ENCODE results near the gene GALNTL6. TPM values are rescaled to one million over a fixed set of nuclear protein-coding genes. Genes with fewer than 3 reads are reported as not detected.

GALNTL6 gene
- total and polyA plus RNA-seq, 3 experiments from 2014 or later: not detected

GRCh38 chr4:172656055-172656454, 842.9 kb downstream of the GALNTL6 start:
- ChIA-PET CTCF (no interaction called here), POLR2A (no interaction called here)
- DNase-seq: no peak

GRCh38 chr4:172657081-172657480, 843.9 kb downstream of the GALNTL6 start:
- Histone ChIP-seq H3K9me3 (ENCODE audit: low read length) (no peaks in the 10 kb centered on the region), H3K4me1 (ENCODE audit: insufficient read depth, low read length) (no peaks in the 10 kb centered on the region), H3K27ac (ENCODE audit: low read depth, low read length) (no peak overlapping the region), H3K27me3 (ENCODE audit: insufficient read depth, low read length, poor library complexity, severe bottlenecking) (no peaks in the 10 kb centered on the region), H3K4me3 (ENCODE audit: low read length) (no peak overlapping the region), H3K36me3 (ENCODE audit: insufficient read depth, low read length) (no peaks in the 10 kb centered on the region)
- H3K36me3 Mint-ChIP-seq: no peaks in the 10 kb centered on the region
- H3K27me3 Mint-ChIP-seq: no peaks in the 10 kb centered on the region
- ChIA-PET CTCF (no interaction called here), POLR2A (no interaction called here)
- H3K9me3 Mint-ChIP-seq: peaks cover 0 to 14% (median 2%) of the 10 kb centered on the region in 5 donors
- DNase-seq: no peak
- no peak overlapping the region for H3K27ac Mint-ChIP-seq
- no peak overlapping the region for H3K4me3 Mint-ChIP-seq
- H3K4me1 Mint-ChIP-seq: no peaks in the 10 kb centered on the region

More at GRCh38 chr4:172656055-172656454, 842.9 kb downstream of the GALNTL6 start:
- Histone ChIP-seq H3K4me3 (ENCODE audit: low read length) (no peak overlapping the region), H3K27me3 (ENCODE audit: insufficient read depth, low read length, poor library complexity, severe bottlenecking) (no peaks in the 10 kb centered on the region), H3K27ac (ENCODE audit: low read depth, low read length) (no peak overlapping the region), H3K9me3 (ENCODE audit: low read length) (no peaks in the 10 kb centered on the region), H3K4me1 (ENCODE audit: insufficient read depth, low read length) (no peaks in the 10 kb centered on the region), H3K36me3 (ENCODE audit: insufficient read depth, low read length) (no peaks in the 10 kb centered on the region)
- no peaks in the 10 kb centered on the region for H3K36me3 Mint-ChIP-seq
- no peaks in the 10 kb centered on the region for H3K27me3 Mint-ChIP-seq
- no peak overlapping the region for H3K4me3 Mint-ChIP-seq
- H3K27ac Mint-ChIP-seq: no peak overlapping the region
- H3K4me1 Mint-ChIP-seq: no peaks in the 10 kb centered on the region
- H3K9me3 Mint-ChIP-seq: peaks cover 0 to 20% (median 2%) of the 10 kb centered on the region in 5 donors

- Mint-ChIP-seq H3K27me3 (no peaks in the 10 kb centered on the region), H3K9me3 (peaks cover 0 to 17% (median 2%) of the 10 kb centered on the region in 5 donors), H3K4me3 (no peak overlapping the region), H3K27ac (no peak overlapping the region), H3K36me3 (no peaks in the 10 kb centered on the region), H3K4me1 (no peaks in the 10 kb centered on the region)
- Histone ChIP-seq H3K36me3 (ENCODE audit: insufficient read depth, low read length) (no peaks in the 10 kb centered on the region), H3K4me3 (ENCODE audit: low read length) (no peak overlapping the region), H3K27ac (ENCODE audit: low read depth, low read length) (no peak overlapping the region), H3K4me1 (ENCODE audit: insufficient read depth, low read length) (no peaks in the 10 kb centered on the region), H3K9me3 (ENCODE audit: low read length) (no peaks in the 10 kb centered on the region), H3K27me3 (ENCODE audit: insufficient read depth, low read length, poor library complexity, severe bottlenecking) (no peaks in the 10 kb centered on the region)
- CTCF ChIA-PET: no interaction called here
- POLR2A ChIA-PET: no interaction called here
- no peak for DNase-seq
Measured at GRCh38 chr4:172660251-172660650, 847.0 kb downstream of the GALNTL6 start.

GRCh38 chr4:172662113-172662512, 848.9 kb downstream of the GALNTL6 start:
- no peak overlapping the region for H3K4me3 ChIP-seq (ENCODE audit: low read length)
- H3K27ac ChIP-seq (ENCODE audit: low read depth, low read length): no peak overlapping the region
- H3K27me3 Mint-ChIP-seq: no peaks in the 10 kb centered on the region
- H3K4me1 ChIP-seq (ENCODE audit: insufficient read depth, low read length): no peaks in the 10 kb centered on the region
- no peak overlapping the region for H3K27ac Mint-ChIP-seq
- H3K9me3 ChIP-seq (ENCODE audit: low read length): no peaks in the 10 kb centered on the region
- no peaks in the 10 kb centered on the region for H3K4me1 Mint-ChIP-seq
- ChIA-PET CTCF (no interaction called here), POLR2A (no interaction called here)
- H3K9me3 Mint-ChIP-seq: peaks cover 0 to 17% (median 2%) of the 10 kb centered on the region in 5 donors
- H3K36me3 Mint-ChIP-seq: no peaks in the 10 kb centered on the region
- H3K27me3 ChIP-seq (ENCODE audit: insufficient read depth, low read length, poor library complexity, severe bottlenecking): no peaks in the 10 kb centered on the region
- DNase-seq: no peak
- no peak overlapping the region for H3K4me3 Mint-ChIP-seq
- H3K36me3 ChIP-seq (ENCODE audit: insufficient read depth, low read length): no peaks in the 10 kb centered on the region

GRCh38 chr4:172666711-172667368, 853.6 kb downstream of the GALNTL6 start:
- Mint-ChIP-seq H3K27ac (no peak overlapping the region), H3K27me3 (no peaks in the 10 kb centered on the region), H3K9me3 (peaks cover 0 to 17% (median 0%) of the 10 kb centered on the region in 5 donors), H3K4me1 (no peaks in the 10 kb centered on the region), H3K36me3 (no peaks in the 10 kb centered on the region), H3K4me3 (no peak overlapping the region)
- Histone ChIP-seq H3K9me3 (ENCODE audit: low read length) (no peaks in the 10 kb centered on the region), H3K4me1 (ENCODE audit: insufficient read depth, low read length) (no peaks in the 10 kb centered on the region), H3K36me3 (ENCODE audit: insufficient read depth, low read length) (no peaks in the 10 kb centered on the region), H3K27me3 (ENCODE audit: insufficient read depth, low read length, poor library complexity, severe bottlenecking) (no peaks in the 10 kb centered on the region), H3K27ac (ENCODE audit: low read depth, low read length) (no peak overlapping the region), H3K4me3 (ENCODE audit: low read length) (no peak overlapping the region)
- POLR2A ChIA-PET: no interaction called here
- CTCF ChIA-PET: no interaction called here
- no peak for DNase-seq

- H3K27me3 Mint-ChIP-seq: no peaks in the 10 kb centered on the region
- peaks cover 6 to 15% (median 7%) of the 10 kb centered on the region in 5 donors for H3K9me3 Mint-ChIP-seq
- Histone ChIP-seq H3K4me3 (ENCODE audit: low read length) (no peak overlapping the region), H3K9me3 (ENCODE audit: low read length) (no peaks in the 10 kb centered on the region), H3K27ac (ENCODE audit: low read depth, low read length) (no peak overlapping the region), H3K4me1 (ENCODE audit: insufficient read depth, low read length) (no peaks in the 10 kb centered on the region), H3K36me3 (ENCODE audit: insufficient read depth, low read length) (no peaks in the 10 kb centered on the region), H3K27me3 (ENCODE audit: insufficient read depth, low read length, poor library complexity, severe bottlenecking) (no peaks in the 10 kb centered on the region)
- no peak overlapping the region for H3K4me3 Mint-ChIP-seq
- no peak for DNase-seq
- H3K36me3 Mint-ChIP-seq: no peaks in the 10 kb centered on the region
- POLR2A ChIA-PET: no interaction called here
- H3K4me1 Mint-ChIP-seq: no peaks in the 10 kb centered on the region
- CTCF ChIA-PET: no interaction called here
- H3K27ac Mint-ChIP-seq: no peak overlapping the region
Measured at GRCh38 chr4:172674811-172675210, 861.6 kb downstream of the GALNTL6 start.

- H3K36me3 Mint-ChIP-seq: no peaks in the 10 kb centered on the region
- no peak overlapping the region for H3K27ac Mint-ChIP-seq
Measured at GRCh38 chr4:172675232-172675631, 862.0 kb downstream of the GALNTL6 start.

GRCh38 chr4:172680691-172681090, 867.5 kb downstream of the GALNTL6 start:
- no peaks in the 10 kb centered on the region for H3K36me3 ChIP-seq (ENCODE audit: insufficient read depth, low read length)
- H3K36me3 Mint-ChIP-seq: no peaks in the 10 kb centered on the region
- H3K4me3 ChIP-seq (ENCODE audit: low read length): no peak overlapping the region
- ChIA-PET POLR2A (no interaction called here), CTCF (no interaction called here)
- no peaks in the 10 kb centered on the region for H3K4me1 ChIP-seq (ENCODE audit: insufficient read depth, low read length)
- H3K9me3 ChIP-seq (ENCODE audit: low read length): no peaks in the 10 kb centered on the region
- H3K27ac Mint-ChIP-seq: no peak overlapping the region
- H3K27me3 Mint-ChIP-seq: peaks cover 0 to 2% of the 10 kb centered on the region in 2 donors
- H3K4me3 Mint-ChIP-seq: no peak overlapping the region
- peaks cover 0 to 22% (median 5%) of the 10 kb centered on the region in 5 donors for H3K9me3 Mint-ChIP-seq
- DNase-seq: no peak
- no peak overlapping the region for H3K27ac ChIP-seq (ENCODE audit: low read depth, low read length)
- no peaks in the 10 kb centered on the region for H3K4me1 Mint-ChIP-seq
- no peaks in the 10 kb centered on the region for H3K27me3 ChIP-seq (ENCODE audit: insufficient read depth, low read length, poor library complexity, severe bottlenecking)

More at GRCh38 chr4:172675232-172675631, 862.0 kb downstream of the GALNTL6 start:
- no peaks in the 10 kb centered on the region for H3K27me3 ChIP-seq (ENCODE audit: insufficient read depth, low read length, poor library complexity, severe bottlenecking)
- no peaks in the 10 kb centered on the region for H3K9me3 ChIP-seq (ENCODE audit: low read length)
- no peak overlapping the region for H3K4me3 ChIP-seq (ENCODE audit: low read length)
- H3K27me3 Mint-ChIP-seq: peaks cover 0 to 2% of the 10 kb centered on the region in 2 donors
- H3K9me3 Mint-ChIP-seq: peaks cover 6 to 19% (median 7%) of the 10 kb centered on the region in 5 donors
- ChIA-PET POLR2A (no interaction called here), CTCF (no interaction called here)
- H3K36me3 ChIP-seq (ENCODE audit: insufficient read depth, low read length): no peaks in the 10 kb centered on the region
- no peaks in the 10 kb centered on the region for H3K4me1 Mint-ChIP-seq
- H3K27ac ChIP-seq (ENCODE audit: low read depth, low read length): no peak overlapping the region
- no peaks in the 10 kb centered on the region for H3K4me1 ChIP-seq (ENCODE audit: insufficient read depth, low read length)
- no peak overlapping the region for H3K4me3 Mint-ChIP-seq
- no peak for DNase-seq

Measured in CD8-positive, alpha-beta memory T cell (primary cell).